Bronchial epithelial cell (primary cell): ENCODE results near the gene CLRN3. TPM values are rescaled to one million over a fixed set of nuclear protein-coding genes. Genes with fewer than 3 reads are reported as not detected.

Source experiments
- DNase-seq: peaks from one replicate; pipeline ENCODE4 v3.0.0-alpha.2; 2010; ENCODE audit warnings: low read depth
- FAIRE-seq: peaks from 2 replicates; lab custom pipeline; 2011; peaks lifted over from hg19 to GRCh38; lab: Jason Lieb, UNC
- H3K27me3 ChIP-seq: 2 replicates; pipeline ENCODE4 v1.5.1; 2011; ENCODE audit warnings: low read length; ENCODE audit not compliant: control insufficient read depth, insufficient read depth
- H3K36me3 ChIP-seq: 2 replicates; pipeline ENCODE4 v1.5.1; 2011; ENCODE audit warnings: low read length; ENCODE audit not compliant: control insufficient read depth, insufficient read depth
- H3K4me3 ChIP-seq: 2 replicates; pipeline ENCODE4 v1.5.1; 2011; ENCODE audit warnings: mild to moderate bottlenecking, low read depth, low read length, control low read depth
- total RNA-seq: library from RNA; depleted of rRNA; stranded (reverse); fragments of >200 nt; gene quantifications from 2 replicates; pipeline ENCODE4 v1.2.1, GENCODE V29; 2014
- TF ChIP-seq, protein P1 (sequence below): IDR thresholded peaks from 2 replicates; pipeline ENCODE4 v1.5.1; 2011; ENCODE audit warnings: mild to moderate bottlenecking, moderate library complexity, low read length, control low read depth, inconsistent platforms; ENCODE audit not compliant: insufficient read depth, severe bottlenecking

The CLRN3 gene
- total RNA-seq, 1 donor from 2014 or later = not detected

DNA sequence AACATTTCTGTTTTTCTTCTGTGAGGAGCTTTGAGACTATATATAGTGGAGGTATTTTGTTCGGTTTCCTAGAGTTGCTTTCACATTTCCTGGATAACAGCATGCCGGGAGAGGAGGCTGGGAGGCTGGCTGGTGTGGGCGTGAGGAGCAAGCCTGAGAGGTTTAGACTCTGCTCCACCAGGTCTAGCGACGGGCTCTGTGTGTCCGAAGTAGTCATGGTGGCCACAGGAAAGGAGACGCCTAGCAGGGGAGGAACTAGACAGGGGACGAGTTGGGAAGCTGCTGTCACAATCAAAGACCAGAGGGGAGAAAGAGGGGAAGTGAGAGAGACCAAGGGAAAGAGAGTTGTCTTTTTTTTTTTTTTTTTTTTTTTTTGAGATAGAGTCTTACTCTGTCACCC is 33.7 kb upstream of the CLRN3 start:
- FAIRE-seq = no peak
- no peak for DNase-seq
- Histone ChIP-seq H3K36me3 (no peaks in the 10 kb centered on the region), H3K27me3 (no peaks in the 10 kb centered on the region), H3K4me3 (no peak overlapping the region)
- TF ChIP-seq, protein P1, sequence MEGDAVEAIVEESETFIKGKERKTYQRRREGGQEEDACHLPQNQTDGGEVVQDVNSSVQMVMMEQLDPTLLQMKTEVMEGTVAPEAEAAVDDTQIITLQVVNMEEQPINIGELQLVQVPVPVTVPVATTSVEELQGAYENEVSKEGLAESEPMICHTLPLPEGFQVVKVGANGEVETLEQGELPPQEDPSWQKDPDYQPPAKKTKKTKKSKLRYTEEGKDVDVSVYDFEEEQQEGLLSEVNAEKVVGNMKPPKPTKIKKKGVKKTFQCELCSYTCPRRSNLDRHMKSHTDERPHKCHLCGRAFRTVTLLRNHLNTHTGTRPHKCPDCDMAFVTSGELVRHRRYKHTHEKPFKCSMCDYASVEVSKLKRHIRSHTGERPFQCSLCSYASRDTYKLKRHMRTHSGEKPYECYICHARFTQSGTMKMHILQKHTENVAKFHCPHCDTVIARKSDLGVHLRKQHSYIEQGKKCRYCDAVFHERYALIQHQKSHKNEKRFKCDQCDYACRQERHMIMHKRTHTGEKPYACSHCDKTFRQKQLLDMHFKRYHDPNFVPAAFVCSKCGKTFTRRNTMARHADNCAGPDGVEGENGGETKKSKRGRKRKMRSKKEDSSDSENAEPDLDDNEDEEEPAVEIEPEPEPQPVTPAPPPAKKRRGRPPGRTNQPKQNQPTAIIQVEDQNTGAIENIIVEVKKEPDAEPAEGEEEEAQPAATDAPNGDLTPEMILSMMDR = no peak

DNA sequence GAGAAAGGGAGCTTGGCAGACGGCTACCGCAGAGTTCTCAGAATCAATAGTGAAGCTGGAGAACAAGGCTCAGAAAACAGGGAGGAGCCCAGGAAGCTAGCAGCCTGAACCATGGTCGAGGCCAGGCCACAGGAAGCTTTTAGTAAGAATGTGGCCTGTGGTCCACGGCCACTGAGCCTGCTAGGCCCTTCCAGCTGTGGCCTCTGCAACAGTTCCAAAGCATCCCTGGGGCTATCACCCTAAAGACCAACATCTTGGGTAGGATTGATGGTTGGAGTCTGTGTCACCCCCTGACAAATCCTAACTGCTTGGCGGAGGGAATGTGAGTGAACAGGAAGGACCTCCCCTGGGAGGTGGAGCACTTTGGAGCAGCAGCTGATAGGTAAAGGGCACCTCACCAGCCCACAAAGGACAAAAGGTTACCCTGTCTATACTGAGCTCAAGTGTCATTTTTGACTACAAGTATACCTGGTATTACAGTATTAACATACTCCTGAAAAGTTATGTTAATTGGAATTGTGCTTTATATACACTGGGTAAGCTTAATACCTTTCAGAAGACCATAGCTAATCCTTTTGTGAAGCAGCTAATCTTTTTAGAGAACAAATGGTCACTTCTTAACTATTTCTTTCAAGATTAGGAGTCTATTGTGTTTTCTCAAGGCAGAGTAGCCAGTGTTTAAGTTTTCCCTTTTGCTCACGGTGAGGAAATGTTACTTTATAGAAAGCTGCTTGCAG is 32.9 kb upstream of the CLRN3 start:
- DNase-seq = no peak
- Histone ChIP-seq H3K36me3 (no peaks in the 10 kb centered on the region), H3K4me3 (no peak overlapping the region), H3K27me3 (no peaks in the 10 kb centered on the region)
- no peak for FAIRE-seq
- TF ChIP-seq, protein P1 = no peak

DNA sequence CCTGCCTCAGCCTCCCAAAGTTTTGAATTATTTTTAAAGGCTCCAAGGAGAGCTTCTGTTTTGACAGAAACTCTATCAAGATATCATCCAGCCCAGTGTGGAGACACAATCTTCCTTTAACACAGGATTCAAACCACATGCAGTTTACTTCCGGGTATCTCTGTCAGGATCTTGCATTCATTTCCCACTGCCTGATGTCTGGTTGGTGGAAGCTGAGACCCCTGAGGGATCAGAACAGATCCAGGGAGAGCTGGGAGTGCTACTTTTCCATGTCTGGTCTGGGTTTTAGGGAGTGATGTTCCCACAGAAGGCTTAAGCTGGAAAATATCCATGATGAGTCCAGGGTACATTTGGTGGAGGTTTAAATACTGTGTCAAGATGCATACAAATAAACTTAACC is 30.9 kb upstream of the CLRN3 start:
- H3K4me3 ChIP-seq = no peak overlapping the region
- TF ChIP-seq, protein P1 = no peak
- DNase-seq (no peak), FAIRE-seq (no peak)
- H3K36me3 ChIP-seq = no peaks in the 10 kb centered on the region
- H3K27me3 ChIP-seq = no peaks in the 10 kb centered on the region

DNA sequence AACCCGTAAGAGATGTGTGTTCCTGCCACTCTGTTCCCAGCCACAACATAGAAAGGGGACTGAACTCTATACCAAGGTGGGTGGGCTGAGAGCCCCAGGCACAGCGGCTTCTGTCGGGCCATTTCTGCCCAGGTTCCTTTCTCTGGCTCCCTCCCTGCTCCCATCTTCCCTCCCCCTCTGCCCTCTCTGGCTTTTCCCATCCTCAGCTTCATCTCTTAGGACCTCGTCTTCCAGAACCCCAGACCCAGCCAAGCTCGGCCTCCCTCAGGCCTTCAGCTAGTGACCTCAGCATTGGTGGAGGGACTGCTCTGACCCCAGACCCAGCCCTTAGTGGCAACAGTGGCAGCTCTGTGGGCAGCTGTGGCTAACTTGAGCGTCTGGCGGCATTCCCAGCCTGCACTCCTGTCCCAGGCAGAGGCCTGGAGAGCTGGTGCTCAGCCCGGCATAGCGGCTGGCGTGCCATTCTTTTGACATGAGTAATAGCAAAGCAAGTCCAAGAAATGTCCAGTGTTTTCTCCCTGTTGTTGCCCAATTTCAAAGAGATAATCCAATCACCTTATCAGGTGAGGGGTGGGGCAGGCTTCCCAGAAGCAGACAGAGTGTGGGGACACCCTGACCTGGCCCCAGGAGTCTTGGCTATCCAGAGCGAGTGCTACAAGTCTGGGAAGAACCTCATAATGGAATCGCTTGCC is 30.1 kb upstream of the CLRN3 start:
- no peak for FAIRE-seq
- H3K27me3 ChIP-seq = no peaks in the 10 kb centered on the region

DNA sequence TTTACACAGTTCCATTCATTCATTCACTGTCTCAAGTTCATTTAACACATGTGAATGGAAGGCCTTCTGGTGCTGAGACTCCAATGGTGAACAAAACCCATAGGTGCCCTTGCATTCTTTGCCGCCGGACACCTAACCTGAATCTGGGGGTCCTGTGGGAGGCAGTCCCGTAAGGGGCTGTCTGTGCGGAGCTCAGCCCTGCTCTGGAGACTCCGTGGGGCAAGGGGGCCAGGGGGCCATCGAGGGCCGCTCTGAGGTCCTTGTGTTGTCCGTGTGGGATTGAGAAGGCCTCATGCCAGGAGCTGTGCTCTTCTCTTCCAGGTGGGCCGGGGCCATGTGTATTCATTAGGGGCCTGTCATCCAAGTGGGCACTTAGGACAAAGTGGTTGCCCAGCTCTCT is 29.5 kb upstream of the CLRN3 start:
- TF ChIP-seq, protein P1 = no peak
- Histone ChIP-seq H3K27me3 (no peaks in the 10 kb centered on the region), H3K4me3 (no peak overlapping the region), H3K36me3 (no peaks in the 10 kb centered on the region)
- DNase-seq (no peak), FAIRE-seq (no peak)

More for the DNA sequence above, 30.1 kb upstream of the CLRN3 start:
- no peaks in the 10 kb centered on the region for H3K36me3 ChIP-seq
- TF ChIP-seq, protein P1 = no peak
- DNase-seq = peak; percentile 86
- no peak overlapping the region for H3K4me3 ChIP-seq
